HPDE6-E6E7 (cell line): ENCODE measurements around the gene MYO7A.
A peak's percentile ranks its signal among the peaks of the same experiment; 100 is the strongest.

Source experiments
- DNase-seq: peaks from one replicate; pipeline ENCODE4 v3.0.0; 2011; ENCODE audit warnings: missing footprints; ENCODE audit errors: extremely low spot score

Gene MYO7A

DNA sequence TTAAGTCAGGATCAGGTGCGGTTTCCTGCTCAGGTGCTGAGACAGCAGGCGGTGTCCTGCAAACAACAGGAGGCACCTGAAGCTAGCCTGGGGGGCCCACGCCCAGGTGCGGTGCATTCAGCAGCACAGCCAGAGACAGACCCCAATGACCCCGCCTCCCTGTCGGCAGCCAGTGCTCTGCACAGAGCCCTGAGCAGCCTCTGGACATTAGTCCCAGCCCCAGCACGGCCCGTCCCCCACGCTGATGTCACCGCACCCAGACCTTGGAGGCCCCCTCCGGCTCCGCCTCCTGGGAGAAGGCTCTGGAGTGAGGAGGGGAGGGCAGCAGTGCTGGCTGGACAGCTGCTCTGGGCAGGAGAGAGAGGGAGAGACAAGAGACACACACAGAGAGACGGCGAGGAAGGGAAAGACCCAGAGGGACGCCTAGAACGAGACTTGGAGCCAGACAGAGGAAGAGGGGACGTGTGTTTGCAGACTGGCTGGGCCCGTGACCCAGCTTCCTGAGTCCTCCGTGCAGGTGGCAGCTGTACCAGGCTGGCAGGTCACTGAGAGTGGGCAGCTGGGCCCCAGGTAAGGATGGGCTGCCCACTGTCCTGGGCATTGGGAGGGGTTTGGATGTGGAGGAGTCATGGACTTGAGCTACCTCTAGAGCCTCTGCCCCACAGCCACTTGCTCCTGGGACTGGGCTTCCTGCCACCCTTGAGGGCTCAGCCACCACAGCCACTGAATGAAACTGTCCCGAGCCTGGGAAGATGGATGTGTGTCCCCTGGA is at the start of gene MYO7A:
Gene MYO7A, plus strand, starts transcription at position 327 of the 772 bp plus-strand sequence. CDS start 2,389 bp downstream, outside the sequence.
- no peak for DNase-seq

GRCh38 chr11:77079666-77080065 is 48.4 kb upstream of the MYO7A start:
- DNase-seq: no peak

DNA sequence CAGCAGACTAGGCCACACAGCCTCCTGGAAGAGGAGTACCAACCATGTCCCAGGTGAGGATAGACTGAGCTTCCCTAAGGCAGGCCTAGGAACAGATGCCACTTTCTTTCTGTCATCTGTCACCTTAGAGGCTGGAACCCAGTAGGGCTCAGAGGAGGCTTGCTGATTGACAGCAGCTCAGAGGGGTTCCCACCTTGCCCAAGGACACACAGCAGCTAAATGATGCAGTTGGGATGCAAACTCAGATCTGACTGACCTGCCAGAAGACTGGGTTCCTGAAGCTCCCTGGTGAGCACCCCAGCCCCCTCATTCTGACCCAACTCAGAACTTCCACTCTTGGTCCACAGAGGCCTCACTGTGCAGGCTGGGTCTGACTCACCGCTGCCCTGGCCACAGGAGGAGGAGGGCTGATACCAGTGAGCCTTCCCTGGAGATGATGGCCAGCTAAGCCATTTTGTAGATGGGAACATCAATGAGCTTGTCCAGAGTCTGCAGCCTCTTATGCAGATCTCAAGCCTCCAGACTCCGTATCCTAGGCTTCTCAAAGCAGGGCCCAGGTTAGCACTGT is 47.3 kb upstream of the MYO7A start:
- no peak for DNase-seq

- DNase-seq: no peak
Measured at GRCh38 chr11:77081381-77081851, 46.6 kb upstream of the MYO7A start.

- DNase-seq: no peak
Measured at GRCh38 chr11:77081976-77082836, 45.8 kb upstream of the MYO7A start.

DNA sequence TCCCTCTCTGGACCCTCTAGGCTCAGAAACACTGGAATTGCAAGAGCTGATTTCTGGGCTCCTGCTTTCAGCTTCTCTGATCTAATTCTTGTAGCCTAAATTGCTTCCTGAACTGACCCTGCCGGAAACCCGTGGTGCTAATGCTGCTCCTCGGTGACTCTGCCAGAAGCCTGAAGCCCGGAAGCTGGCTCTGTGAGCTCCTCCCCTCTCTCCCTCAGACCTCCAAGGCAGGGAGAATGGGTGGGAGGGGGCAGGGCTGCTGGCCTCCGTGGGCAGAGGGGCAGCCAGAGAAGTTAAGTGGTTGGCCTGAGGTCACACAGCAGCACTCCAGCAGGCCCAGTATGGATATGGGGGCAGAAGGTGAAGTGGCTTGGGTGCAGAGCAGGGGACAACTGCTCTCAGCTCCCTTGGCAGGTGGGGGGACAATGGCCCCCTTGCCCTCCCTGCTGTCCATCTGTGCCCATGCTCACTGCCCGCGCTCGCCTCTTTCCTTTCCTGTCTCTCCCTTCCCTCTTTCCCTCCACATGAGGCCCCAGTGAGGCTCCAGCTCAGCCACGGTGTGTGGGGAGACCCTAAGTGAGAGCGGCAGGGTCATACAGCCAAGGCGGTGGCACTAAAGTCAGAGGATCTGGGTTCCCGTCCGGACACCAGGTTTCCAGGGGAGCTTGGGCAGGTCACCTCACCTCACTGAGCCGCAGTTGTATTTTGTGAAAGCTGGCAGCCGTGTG is 45.0 kb upstream of the MYO7A start:
- no peak for DNase-seq

DNA sequence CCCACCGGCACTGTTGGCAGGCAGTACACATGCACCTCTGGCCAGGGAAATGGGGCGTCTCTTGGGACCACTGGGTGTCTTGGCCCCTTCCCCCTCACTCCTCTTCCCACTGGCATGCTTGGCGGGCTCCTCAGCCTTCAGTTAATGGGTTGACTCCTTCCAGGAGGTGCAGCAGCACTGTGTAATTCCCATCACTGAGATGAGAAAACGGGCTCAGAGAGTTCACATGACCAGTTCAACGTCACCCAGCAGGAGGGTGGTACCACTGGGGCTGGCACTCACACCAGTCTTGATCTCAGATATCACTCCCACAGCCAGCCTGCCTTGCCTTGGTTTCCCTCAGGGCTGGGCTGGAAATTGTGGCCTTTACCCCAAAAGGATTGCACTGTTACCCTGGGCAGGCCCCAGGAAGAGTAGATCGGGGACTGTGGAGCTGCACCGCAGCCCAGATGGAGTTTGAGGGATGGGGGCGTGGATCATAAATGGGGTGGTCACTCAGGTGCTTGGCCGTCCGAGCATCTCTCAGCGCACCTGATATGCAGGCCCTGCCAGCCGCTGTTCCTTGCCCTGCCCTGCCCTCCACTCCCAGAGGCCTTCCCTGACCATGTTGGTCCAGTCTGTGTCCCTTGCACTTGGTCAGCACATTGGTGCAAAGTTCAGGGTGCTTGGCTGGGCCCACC is 44.3 kb upstream of the MYO7A start:
- DNase-seq: no peak

DNA sequence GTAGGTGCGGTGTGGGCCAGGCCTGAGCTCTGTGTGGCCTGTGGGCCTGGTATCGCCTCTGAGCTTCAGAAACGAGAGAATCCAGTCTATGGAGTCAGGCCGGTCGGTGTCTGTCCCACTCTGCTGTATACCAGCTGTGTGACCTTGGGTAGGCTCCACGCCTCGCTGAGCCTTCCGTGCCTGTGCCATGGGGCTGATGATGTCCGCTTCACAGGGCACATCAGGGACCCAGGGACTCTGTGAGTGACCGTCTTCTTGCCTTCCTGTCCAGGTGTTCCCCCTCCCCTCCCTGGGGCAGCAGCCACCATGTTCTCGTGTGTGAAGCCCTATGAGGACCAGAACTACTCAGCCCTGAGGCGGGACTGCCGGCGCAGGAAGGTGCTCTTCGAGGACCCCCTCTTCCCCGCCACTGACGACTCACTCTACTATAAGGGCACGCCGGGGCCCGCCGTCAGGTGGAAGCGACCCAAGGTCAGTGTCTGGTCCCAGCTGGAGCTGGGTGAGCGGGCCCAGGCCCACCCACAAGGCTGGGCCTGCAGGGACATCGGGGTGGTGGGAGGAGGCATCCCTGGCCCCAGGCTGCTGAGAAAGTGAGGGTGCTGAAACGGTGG is 43.4 kb upstream of the MYO7A start:
- no peak for DNase-seq

- no peak for DNase-seq
Measured at GRCh38 chr11:77085652-77086051, 42.4 kb upstream of the MYO7A start.

DNA sequence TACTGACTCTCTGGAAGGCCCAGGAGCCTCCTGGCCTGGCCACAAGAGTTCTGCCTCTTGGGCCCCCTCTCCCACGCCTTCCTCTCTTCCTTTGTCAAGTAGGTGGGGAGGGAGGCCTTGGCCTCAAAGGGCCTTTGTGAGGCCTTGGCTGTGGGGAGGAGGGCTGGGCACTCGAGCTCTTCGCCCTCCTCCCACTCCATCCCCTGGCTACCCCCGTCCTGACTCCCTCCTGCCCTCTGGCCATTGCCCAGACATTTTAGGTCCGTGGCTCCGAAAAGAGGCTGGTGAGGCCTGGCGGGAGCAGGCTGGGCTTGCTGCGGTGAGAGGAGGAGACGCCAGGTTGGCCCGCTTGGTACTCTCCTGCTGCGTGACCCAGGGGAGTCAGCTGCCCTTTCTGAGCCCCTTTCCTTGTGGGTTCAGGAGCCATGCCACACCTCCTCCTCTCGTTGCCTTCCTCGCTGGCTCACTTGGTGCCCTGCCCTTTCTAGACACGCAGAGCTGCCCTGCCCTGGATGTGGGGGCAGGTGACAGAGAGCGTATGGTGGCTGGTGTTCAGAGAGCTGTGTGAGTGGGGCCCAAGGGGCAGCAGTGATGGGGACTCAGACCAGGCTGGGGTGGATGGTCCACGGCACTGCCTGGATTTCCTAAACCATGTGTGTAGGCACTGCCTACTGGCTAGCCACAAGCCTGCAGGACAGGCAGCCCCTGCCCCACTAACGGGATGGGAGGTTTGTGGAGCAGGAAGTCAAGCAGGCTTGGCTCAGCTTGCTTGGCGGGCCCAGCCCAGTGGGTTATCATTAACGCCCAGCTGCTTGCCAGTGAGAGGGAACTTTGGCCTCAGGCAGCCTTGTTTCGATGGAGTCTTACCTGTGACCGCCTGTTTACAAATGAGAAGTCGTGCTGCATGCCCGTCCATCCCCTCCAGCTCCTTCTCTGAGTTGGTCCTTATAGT is 41.2 kb upstream of the MYO7A start:
- DNase-seq: no peak

- no peak for DNase-seq
Measured at GRCh38 chr11:77087723-77088225, 40.3 kb upstream of the MYO7A start.

DNA sequence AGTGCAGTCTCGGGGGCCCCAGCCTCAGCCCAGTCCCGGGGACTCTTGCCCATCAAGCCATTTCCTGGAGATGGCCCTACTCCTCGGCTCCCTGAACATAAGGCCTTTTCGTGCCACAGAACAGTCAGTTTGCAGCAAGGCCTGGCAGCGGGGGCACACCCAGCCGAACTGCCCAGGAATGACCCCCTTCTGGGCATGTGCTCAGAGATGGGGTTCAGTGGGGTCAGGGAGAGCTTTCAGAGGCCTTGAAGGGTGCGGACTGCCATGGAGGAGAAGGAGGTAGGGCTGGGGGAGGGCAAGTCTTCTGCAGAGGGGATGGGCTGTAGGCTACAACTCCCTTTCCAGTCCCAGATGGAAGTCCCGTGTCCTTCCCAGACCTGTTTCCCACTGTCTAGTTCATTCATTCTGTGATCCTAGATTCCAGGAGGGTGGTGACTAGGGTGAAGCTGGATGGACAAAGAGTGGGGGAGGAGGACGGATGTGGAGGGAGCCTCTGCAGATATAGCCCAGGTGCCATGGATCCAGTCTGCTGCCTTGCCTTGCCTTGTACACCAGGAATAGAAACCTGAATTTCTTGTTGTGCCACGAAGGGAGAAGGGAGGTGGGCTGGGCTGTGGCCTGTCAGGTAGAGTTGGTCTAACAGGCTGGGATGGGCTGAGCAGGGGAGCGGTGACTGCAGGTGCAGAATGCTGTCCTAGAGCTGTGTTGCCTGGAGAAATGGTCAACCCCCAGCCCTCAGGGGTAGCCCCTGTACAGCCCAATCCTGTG is 39.6 kb upstream of the MYO7A start:
- DNase-seq: no peak

- no peak for DNase-seq
Measured at GRCh38 chr11:77089004-77089545, 39.0 kb upstream of the MYO7A start.

- DNase-seq: no peak
Measured at GRCh38 chr11:77090046-77090372, 38.0 kb upstream of the MYO7A start.

DNA sequence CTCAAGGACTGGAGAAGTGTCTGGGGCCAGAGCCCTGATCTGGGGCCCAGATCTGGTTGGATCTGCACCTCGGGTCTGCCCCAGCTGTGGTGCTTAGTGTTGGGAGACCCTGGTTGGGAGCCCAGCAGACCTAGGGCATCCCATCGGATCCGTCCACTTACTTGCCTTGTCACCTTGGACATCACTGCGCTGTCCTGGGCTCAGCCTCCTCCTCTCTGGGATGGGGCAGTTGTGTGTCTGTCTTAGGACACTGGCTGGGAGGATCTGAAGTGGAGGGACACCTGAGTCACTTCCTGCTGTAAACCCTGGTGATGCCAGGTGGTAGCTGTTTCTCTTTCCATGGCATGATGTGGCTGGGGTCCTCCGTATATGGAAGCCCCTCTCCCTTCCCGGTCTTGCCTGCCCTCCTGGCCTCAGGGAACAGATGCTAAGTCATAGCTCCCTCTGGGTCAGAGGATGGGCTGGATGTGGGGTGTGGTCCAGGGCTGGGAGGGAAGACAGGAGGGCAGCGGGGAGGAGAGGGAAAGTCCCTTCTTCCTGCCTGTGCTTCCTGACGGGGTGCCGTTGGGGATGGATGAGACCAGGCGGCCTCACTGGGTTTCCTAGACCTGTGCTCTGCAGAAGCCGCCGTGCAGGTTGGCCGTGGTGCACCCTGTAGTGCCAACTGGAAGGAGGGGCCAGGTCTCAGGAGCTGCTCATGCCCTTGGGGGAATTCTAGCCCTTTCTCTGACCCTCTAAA is 37.5 kb upstream of the MYO7A start:
- DNase-seq: no peak

- DNase-seq: peak; percentile 88
Measured at GRCh38 chr11:77091146-77091940, 36.7 kb upstream of the MYO7A start.

- DNase-seq: no peak
Measured at GRCh38 chr11:77092382-77092781, 35.7 kb upstream of the MYO7A start.
